NCI-H2107 treated with DMSO at 0.1 percent for 48 hours (cell line): ENCODE data around the gene SYNPO2.
A peak's percentile ranks its signal among the peaks of the same experiment; 100 is the strongest.

Experiments
- DNase-seq: peaks from one replicate; lab custom pipeline; 2025; ENCODE audit not compliant: unreplicated experiment; lab: John Stamatoyannopoulos, UW

Gene SYNPO2

GRCh38 chr4:118881512-118882146 lies 7.0 kb upstream of the SYNPO2 start:
- peak; percentile 53 for DNase-seq

DNA sequence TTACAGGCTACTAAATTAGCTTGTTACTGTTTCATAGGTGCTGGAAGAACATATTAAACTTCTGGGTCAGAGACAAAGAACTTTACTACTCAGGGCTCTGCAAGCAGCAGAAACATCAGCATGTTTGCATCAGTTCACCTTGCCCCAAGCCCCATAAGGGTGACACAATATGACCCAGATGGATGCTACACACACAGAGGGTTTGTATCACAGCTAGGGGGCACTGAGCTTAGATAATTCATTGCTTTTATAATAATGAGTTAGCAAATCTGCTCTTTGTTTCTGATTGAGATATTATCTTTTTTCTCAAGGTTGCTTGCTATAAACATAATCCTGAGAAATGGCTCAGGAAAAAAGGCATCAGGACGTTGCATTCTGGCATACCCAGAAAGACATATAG lies 4.8 kb upstream of the SYNPO2 start:
- DNase-seq: no peak

DNA sequence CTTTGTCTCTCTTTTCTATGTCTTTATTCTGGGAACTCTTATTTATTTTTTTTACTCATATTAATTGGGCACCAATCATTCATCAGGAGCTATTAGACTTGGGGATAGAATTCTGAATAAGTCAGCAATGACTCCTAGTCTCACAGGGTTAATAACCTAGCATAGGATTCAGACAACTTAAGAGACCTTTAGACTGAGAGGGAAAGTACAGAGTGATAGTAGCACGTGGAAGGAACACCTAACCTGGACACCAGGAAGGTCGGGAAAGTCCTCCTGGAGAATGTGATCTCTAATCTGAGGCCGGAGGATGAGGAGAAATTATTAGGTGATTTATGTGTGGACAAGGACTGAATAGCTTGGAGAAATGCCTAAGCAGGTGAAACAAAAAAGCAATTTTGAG lies 3.9 kb upstream of the SYNPO2 start:
- no peak for DNase-seq

GRCh38 chr4:118889312-118889691 lies 648 bp downstream of the SYNPO2 start:
- no peak for DNase-seq

- no peak for DNase-seq
These were observed 5.4 kb downstream of the SYNPO2 start for GRCh38 chr4:118894034-118894433.

- DNase-seq: no peak
These were observed 9.6 kb downstream of the SYNPO2 start for GRCh38 chr4:118898221-118898620.

DNA sequence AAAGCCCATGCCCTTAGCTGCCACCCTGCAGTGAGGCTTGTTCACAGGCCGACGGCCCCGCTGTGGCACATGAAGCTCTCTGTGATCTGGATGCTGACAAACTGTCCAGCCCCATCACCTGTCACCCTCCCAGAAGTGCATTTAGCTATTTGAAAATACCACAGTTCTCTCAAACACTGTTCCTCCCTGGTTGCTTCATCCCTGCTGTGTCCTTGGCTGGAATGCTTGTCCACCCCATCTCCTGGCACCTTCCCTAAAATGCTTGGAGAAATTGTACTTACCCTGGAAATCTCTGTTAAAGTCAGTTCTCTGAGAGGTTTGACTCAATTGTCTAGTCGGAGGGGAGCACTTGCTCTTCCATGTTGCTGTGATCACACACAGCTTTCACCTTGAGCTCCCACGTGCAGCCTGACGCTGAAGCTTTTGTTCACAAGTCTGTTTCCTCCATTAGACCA lies 10.1 kb downstream of the SYNPO2 start:
- no peak for DNase-seq

DNA sequence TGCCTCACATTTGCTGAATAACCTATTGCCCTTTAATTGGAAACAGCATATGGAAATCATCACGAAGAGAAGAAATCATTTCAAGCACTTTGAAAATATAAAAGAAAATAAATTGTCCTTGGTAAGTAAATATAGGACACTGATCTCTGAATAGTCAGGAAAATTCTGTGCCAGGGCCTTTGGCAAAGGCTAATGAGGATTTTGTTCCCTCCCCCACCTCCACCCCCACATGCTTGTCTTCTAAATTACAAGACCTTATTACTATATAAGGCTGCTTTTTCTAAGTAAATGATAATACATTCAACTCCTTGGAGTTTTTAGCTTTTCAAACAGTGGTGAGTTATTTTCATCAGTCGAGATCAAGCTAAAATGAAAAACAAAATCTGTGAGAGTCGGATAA lies 15.8 kb downstream of the SYNPO2 start:
- DNase-seq: no peak

GRCh38 chr4:118904935-118905334 lies 16.3 kb downstream of the SYNPO2 start:
- no peak for DNase-seq

DNA sequence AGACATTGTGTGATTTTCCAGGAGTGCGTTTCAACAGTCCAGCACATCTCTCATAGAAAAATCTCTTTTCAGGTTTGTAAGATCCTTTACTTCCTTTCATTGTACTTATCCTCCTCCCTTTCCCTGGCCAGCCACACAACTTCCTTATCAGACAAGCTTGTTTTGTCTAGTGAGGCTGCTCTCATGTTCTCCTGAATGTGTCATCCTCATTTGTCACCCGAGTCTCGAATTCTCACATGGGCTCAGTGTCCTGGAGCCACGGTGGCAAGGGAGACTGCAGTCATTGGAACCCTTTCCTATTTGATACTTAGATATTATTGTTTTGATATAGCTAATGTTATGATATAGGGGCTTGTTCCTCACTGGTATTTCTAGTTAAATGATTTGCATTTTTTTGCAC lies 16.9 kb downstream of the SYNPO2 start:
- DNase-seq: no peak

DNA sequence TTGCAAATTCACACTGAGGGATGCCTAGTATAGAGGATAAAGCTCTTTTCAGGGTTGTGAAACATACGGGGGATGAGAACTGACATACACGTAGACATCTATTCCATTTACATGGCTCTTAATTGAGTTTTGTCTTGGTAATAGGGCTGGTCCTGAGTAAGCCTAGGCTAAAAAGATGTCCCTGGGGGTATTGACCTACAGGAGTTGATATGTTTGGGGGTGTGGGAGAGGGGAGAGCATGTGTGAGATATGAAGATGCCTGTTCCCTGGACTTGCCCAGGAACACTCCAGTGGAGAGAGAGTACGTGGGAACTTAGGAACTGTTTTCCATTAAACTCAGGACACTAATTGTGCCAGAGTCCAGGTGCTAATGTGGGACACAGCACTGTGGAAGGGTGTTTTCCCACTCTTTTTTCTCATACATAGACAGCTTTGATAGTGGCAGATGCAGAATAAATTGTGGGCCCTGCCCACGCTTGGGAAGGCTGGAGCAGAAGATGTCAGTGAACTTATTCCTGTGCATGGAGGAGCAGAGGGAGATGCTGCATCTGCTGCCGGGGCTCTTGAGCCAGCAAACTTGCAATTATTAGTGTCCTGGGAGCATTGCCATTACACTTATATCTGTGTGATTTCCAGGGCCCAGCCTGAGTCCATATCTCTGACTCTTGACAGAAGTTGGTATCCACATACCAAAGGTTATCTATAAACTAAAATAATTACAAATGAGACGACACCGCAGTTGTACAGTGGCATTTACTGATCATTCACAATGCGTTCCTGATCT lies 20.7 kb downstream of the SYNPO2 start:
- no peak for DNase-seq

DNA sequence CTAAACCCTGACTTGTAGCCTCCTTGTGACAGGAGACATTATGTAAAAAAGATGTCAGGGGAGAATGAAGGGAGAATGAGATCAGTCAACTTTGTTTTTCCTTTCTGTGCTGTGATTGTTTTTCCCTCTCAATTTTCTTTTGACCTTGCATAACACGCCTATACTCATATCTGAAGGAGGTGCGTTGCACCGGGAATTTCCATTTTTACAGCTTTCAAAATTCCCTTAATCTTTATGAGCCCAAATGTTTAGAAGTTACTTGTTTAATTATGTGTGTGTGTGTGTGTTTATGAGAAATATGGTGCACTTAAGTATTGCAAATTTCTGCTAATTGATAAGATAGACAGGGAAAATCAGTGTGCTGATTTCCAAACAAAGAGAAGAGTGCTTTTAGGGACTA lies 21.6 kb downstream of the SYNPO2 start:
- DNase-seq: no peak

DNA sequence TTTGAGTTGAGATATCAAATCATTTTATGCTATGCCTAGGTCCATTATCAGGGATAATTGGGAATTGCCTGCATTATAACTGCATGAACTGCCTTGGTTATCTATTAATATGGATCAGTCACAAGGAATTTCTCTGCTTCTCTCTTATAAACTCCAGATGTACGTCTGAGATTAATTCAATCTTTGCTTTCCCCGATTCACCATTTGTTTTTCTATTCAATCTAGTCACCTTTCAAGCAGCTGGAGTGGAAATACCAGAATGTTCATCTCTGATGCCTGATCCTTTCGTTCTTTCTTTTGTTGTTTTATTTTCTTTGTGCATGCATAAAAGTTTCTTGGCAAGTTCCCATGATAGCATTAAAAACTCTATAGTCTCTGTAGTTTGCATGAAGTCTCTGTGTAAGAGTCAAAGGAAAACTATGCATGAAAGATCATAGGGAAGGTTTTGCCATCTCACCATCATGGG lies 22.6 kb downstream of the SYNPO2 start:
- DNase-seq: no peak

DNA sequence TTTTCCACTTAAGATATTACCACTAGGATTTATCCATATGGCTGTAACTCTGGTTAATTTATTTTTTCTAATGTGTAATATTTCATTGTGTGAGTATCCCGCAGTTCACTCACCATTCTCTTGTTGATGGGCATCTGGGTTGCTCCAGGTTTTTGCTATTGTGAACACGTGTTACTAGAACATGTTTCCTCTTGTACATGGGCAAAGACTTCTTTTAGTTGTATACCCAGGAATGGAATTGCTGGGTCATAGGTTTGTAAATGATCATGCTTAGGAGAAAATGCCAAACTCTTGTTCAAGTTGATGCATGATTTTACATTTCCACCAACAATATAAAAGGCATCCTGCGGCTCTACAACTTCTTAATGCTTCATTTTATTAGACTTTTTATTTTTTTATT lies 26.8 kb downstream of the SYNPO2 start:
- DNase-seq: no peak

DNA sequence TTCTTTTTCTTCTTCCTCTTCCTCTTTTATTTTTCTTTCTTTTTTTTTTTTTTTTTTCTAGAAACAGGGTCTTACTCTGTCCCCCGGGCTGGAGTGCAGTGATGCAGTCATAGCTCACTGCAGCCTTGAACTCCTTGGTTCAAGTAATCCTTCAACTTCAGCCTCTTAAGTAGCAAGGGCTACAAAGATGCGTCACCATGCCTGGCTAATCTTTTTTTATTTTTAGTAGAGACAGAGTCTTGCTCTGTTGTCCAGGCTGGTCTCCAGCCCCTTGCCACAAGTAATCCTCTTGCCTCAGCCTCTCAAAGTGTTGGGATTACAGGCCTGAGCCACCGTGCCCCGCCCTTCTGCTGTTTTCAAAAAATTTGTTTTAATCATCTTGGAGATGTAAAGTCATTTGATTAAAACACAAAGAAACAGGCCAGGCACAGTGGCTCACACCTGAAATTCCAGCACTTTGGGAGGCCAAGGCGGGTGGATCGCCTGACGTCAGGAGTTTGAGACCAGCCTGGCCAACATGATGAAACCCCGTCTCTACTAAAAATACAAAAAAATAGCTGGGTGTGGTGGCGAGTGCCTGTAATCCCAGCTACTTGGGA lies 28.1 kb downstream of the SYNPO2 start:
- DNase-seq: no peak

DNA sequence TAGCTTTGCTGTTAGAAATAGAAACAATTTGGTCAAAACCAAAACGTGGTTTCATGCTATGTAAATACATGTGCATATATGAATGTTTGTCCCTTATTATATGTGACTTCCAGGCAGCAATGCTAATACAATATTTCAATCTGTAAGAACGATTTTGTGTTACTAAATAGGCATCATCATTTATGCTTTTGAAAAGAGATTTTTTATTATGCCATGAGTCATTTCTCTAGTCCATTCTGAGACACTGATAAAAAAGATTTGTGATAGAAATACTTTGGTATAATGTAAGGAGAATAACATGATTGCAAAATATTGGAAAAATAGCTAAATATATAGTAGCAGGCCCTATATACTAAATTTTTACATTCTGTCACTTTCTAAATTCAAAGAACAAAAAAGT lies 28.9 kb downstream of the SYNPO2 start:
- no peak for DNase-seq

DNA sequence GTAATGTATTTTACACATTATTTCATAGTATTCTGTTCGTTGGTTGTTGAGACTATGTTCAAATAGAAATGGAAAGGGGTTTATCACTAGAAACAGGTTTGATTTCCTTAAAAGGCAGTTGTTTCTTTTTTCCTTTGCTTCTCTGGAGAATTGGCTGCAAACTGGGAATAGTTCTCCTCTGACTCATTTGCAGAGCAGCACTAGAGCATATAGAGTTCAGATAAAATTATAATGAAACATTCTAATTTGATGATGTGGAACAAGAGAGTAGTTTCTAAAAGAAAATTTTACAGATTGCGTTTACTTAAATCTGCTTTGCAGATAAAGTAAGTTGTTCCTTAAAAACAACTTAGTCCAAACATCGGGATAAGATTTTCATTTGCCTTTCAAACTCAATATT lies 29.7 kb downstream of the SYNPO2 start:
- DNase-seq: no peak

GRCh38 chr4:118920247-118920646 lies 31.6 kb downstream of the SYNPO2 start:
- DNase-seq: no peak

DNA sequence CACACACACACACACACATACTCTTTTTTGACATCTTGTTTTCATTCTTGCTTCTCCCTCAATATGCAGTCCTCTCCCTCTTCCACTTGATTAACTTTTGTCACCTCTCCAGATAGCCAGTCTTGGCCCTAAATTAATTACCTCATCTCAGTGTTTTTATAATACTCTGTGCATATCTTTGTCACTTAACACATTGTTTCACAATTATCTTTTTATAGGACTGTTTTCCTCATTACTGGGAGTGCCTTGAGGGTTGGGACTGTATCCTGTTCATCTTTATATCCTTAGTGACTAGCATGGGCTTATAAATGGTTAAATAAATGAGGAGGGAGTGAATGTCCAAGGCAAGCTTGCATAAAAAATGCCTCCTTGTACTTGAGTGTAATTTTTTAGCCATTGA lies 33.1 kb downstream of the SYNPO2 start:
- DNase-seq: no peak

DNA sequence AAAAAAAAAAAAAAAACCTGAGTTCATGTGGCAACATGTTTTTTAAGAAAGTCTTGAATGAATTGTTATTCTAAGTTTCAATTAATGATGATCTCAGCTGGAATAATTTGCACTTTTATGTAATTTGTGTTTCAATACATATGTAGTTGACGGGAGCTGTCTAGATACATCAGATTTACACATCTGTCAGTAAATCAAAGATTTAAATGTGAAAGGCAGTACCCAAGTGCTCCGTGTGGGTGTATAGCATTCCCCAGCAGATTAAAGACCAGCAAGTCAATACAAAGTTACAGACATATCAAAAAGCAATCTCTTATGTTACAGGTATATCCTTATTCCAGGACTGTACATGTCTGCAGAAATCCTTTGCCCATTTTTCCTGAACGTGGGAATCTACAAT lies 35.2 kb downstream of the SYNPO2 start:
- no peak for DNase-seq

GRCh38 chr4:118927974-118928373 lies 39.3 kb downstream of the SYNPO2 start:
- no peak for DNase-seq

- DNase-seq: no peak
These were observed 41.6 kb downstream of the SYNPO2 start for GRCh38 chr4:118930255-118930654.
